ENCODE data around the gene ARHGEF25. TPM values are rescaled to one million over a fixed set of nuclear protein-coding genes. Genes with fewer than 3 reads are reported as not detected.
"Not testable (repeated sequence)": the region's sequence is repeated elsewhere in the genome, so short reads cannot be mapped to it uniquely, and the experiment has no call there.

ARHGEF25 gene
- total RNA-seq, 1 donor from 2014 or later: 7.0 TPM

DNA sequence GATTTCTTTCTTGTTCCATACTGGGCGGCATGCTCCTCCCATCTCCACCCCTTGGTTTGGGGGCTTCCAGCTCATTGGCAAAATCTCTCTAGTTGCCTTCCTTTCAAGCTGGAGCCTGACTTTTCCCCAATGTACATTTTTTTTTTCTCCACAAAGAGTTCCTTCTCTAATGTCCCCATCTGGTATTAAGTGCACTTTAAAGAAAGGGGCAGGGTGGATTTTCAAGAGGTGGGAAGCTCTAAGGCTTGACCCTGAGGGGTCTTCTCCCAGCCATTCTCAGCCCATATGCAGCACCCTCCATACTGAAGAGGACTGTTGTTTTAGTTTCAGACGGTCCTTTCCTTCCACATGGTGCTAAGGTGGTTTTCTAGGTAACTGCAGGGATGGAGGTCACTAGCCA lies 26.1 kb upstream of the ARHGEF25 start:
- no peak for DNase-seq (ENCODE audit: low read depth)

DNA sequence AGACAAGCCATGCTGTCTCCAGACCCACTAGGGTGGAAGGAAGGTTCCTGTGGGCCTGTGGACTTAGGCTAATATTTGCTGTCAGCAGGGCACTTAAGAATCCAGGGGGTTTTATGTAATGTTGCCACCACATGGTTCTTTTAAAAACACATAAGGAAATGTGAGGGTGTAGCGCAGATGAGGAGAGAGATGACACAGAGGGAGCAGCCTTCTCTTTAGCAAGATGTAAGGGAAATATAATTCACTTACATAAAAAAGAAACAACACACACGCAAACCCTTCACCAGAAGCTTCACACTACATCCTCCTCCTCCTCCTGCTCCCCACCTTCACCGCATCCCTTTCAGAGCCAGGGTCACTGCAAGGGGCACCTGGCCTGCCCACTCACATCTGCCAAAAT lies 25.1 kb upstream of the ARHGEF25 start:
- DNase-seq (ENCODE audit: low read depth): no peak

GRCh38 chr12:57586832-57587429 lies 24.3 kb upstream of the ARHGEF25 start:
- no peak for DNase-seq (ENCODE audit: low read depth)

GRCh38 chr12:57588951-57589610 lies 22.2 kb upstream of the ARHGEF25 start:
- not testable (repeated sequence) for DNase-seq (ENCODE audit: low read depth)

DNA sequence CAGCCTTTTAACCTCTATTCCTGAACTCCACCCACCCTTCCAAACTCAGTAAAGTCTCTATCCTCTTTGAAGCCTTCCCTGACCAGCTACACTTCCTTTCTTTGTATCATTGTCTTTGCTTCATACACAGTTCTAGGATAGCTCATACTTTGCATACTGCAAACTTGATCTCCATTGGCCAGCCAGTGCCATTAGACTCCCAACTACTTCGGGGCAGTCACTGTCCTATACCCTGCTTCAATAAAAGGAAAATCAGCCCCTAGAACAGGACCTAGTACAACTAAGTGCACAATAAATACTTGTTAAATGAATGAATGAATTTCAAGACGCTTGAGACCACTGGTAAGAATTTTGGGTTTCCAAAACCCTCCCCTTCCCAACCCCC lies 20.8 kb upstream of the ARHGEF25 start:
- DNase-seq (ENCODE audit: low read depth): no peak

DNA sequence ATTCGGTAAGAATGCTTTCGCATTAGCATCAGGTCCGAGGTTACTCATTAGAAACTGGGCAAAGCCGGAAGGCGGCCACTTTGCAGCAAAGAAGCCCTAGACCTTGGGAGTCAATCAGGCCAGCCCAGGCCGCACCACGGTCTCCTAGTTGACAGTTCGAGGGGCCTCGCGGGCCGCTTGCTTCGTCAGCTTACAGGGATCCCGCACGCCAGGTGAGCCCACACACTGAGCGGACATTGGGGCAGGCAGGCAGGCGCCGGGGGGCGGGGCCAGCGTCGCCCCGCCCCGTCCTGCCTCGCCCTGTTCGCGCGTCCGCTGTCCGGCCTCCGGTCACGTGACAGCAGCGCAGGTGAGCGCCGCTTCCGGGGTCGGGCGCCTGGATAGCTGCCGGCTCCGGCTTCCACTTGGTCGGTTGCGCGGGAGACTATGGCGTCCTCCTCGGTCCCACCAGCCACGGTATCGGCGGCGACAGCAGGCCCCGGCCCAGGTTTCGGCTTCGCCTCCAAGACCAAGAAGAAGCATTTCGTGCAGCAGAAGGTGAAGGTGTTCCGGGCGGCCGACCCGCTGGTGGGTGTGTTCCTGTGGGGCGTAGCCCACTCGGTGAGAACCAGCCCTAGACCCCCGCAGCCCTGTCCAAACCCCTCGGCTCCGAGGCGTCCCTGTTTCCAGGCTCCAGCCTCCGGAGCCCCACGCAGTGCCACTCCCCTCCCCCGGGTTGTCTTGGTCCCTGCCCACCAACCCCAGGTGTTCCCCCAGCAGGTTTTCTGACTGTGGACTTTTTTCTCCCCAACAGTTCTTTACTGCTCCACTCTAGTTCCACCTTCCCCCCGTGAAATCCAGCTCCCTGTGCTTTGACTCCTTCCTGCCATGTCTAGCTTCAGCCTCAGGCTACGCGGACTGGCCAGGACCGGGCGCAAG lies 20.1 kb upstream of the ARHGEF25 start, which contains the start of gene PIP4K2C:
PIP4K2C (plus strand) TSS at position 329 of the 918 bp plus-strand sequence; CDS start at position 427, 98 bp downstream.
- peak; percentile 57 for DNase-seq (ENCODE audit: low read depth)

GRCh38 chr12:57591782-57592325 lies 19.4 kb upstream of the ARHGEF25 start:
- no peak for DNase-seq (ENCODE audit: low read depth)

- peak; percentile 11 for DNase-seq (ENCODE audit: low read depth)
Observed at GRCh38 chr12:57592551-57593165, 18.6 kb upstream of the ARHGEF25 start.

GRCh38 chr12:57593187-57593586 lies 18.0 kb upstream of the ARHGEF25 start:
- no peak for DNase-seq (ENCODE audit: low read depth)

- DNase-seq (ENCODE audit: low read depth): no peak
Observed at GRCh38 chr12:57600395-57600794, 10.8 kb upstream of the ARHGEF25 start.

DNA sequence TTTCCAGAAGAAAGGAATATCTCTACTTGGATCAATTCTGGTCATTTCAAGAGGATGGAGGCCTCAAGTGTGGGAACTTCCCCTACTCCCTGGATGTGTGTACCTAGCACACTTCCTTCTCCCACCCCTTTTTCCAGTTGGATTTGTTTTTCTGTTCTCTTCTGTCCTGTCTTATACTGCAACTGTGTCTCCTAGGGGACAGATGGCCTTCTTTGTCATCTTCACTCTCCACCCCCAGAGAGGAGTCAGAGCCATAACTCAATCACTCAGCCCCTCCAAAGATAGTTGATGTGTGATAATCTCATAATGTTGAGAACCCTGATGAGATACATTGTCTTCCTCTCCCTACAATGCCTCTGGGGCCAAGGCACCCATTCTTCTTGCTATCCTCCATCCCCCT lies 8.7 kb upstream of the ARHGEF25 start:
- no peak for DNase-seq (ENCODE audit: low read depth)

GRCh38 chr12:57603324-57603723 lies 7.9 kb upstream of the ARHGEF25 start:
- no peak for DNase-seq (ENCODE audit: low read depth)

GRCh38 chr12:57603815-57604453 lies 7.3 kb upstream of the ARHGEF25 start:
- peak; percentile 61 for DNase-seq (ENCODE audit: low read depth)

- no peak for DNase-seq (ENCODE audit: low read depth)
Observed at GRCh38 chr12:57604454-57604991, 6.7 kb upstream of the ARHGEF25 start, which contains the start of gene DTX3. Gene DTX3 (plus strand): TSS chr12:57604824. CDS start chr12:57606518, 1,694 bp downstream.

DNA sequence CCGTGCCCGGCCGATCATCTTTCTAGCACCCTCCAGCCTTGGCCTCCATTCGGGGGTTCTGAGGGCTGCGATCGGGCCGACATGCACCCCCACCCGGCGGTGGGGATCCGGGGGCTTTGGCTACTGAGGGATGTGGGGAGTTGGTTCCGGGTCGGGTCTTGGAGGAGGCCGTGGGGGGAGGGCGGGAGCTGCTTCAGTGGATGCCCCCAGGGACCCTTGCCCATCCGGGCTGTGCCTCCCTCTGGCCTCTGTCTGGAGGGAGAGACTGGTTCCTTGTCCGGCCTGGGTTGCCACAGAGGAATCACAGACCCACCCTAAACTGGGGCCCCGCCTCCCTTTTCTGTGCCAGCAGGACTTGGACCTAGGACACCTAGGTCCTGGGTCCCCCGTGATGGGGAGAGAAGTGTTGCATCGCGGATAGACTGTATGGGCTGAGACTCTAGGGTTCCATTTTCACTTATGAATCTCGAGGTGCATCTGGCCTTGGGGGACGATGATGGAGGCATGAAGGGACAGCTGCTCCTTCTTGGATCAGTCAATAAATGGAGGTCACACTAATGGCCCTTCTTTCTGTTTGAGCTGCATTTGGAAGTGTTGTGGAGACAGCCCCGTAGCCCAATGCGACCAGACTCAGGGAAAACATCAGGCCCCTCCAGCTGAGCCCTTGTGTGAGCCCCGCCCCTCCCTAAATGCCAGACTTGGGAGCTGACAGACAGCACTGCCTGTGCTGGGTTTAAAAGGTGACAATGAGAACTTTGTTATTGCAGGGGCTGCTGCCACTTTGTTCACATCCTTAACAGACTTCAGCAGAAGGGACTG lies 6.0 kb upstream of the ARHGEF25 start:
- DNase-seq (ENCODE audit: low read depth): no peak

GRCh38 chr12:57605811-57606311 lies 5.4 kb upstream of the ARHGEF25 start:
- DNase-seq (ENCODE audit: low read depth): no peak

- no peak for DNase-seq (ENCODE audit: low read depth)
Observed at GRCh38 chr12:57606399-57606798, 4.8 kb upstream of the ARHGEF25 start.

- no peak for DNase-seq (ENCODE audit: low read depth)
Observed at GRCh38 chr12:57606821-57607220, 4.4 kb upstream of the ARHGEF25 start.

- DNase-seq (ENCODE audit: low read depth): no peak
Observed at GRCh38 chr12:57607958-57608663, 3.1 kb upstream of the ARHGEF25 start.

Data from renal cortical epithelial cell (primary cell).